Stimulated activated CD8-positive, alpha-beta memory T cell treated with anti-CD3 and anti-CD28 coated beads, Interleukin-15, amount 100 ng/mL, for 4 hours (primary cell): ENCODE results near the gene DNAJA1.
"Not testable (repeated sequence)": the region's sequence is repeated elsewhere in the genome, so short reads cannot be mapped to it uniquely, and the experiment has no call there.

Source experiments
- DNase-seq, 2 donors: peaks; one replicate each; pipeline ENCODE4 v3.0.0-alpha.2; 2020; ENCODE audit warnings: low read depth in 2 of 2

Gene DNAJA1

GRCh38 chr9:33082128-33082527, 57.1 kb downstream of the DNAJA1 start:
- no peak for DNase-seq

GRCh38 chr9:33082538-33083326, 57.7 kb downstream of the DNAJA1 start:
- no peak for DNase-seq

- DNase-seq = not testable (repeated sequence)
These were observed 60.6 kb downstream of the DNAJA1 start for GRCh38 chr9:33085672-33086071.
